ENCODE data around the gene CFAP61. TPM values are rescaled to one million over a fixed set of nuclear protein-coding genes. Genes with fewer than 3 reads are reported as not detected.

Gene CFAP61
- total and polyA plus RNA-seq, 9 of the 15 experiments (the other 6 are each of a cell fraction or from before 2014, with no cell fraction given), result 0.11 TPM; not detected in 8

- H3K4me2 ChIP-seq (ENCODE audit: insufficient read depth, low read length), result no peak overlapping the region
- H3K9me1 ChIP-seq (ENCODE audit: control insufficient read depth, insufficient read depth, low read length), result no peaks in the 10 kb centered on the region
- H3K79me2 ChIP-seq (ENCODE audit: control insufficient read depth, insufficient read depth, low read length), result no peaks in the 10 kb centered on the region
- in situ Hi-C loops (cut with MboI) (no loop called here), intact Hi-C loops (cut with micrococcal nuclease) (no loop called here)
- TF ChIP-seq ZBTB12 (CRISPR knock-in tag; IDR thresholded peaks at IDR 0.05) (no peak), ZHX1 (conservative IDR thresholded peaks at IDR 0.05; ENCODE audit: low read length) (no peak), FOXA3 (CRISPR knock-in tag; conservative IDR thresholded peaks at IDR 0.05 in 1 of 2, IDR thresholded peaks at IDR 0.05 in 1 of 2) (no peak), PHF8 (IDR thresholded peaks at IDR 0.05; ENCODE audit: borderline replicate concordance, low read length) (no peak), DIDO1 (tag; IDR thresholded peaks at IDR 0.05; ENCODE audit: low read depth) (no peak), ATF4 (CRISPR knock-in tag; IDR thresholded peaks at IDR 0.05) (no peak), EP400 (IDR thresholded peaks at IDR 0.05) (no peak), ZNF668 (CRISPR knock-in tag; IDR thresholded peaks at IDR 0.05) (no peak), IFI16 (CRISPR knock-in tag; IDR thresholded peaks at IDR 0.05) (no peak)
- DNase-seq (ENCODE audit: extremely low read depth in 1 of 4, low spot score in 3 of 4) (no peak), FAIRE-seq (no peak), ATAC-seq (no peak)
- ChIA-PET POLR2A (interaction anchor here (0.6 kb wide), 1 partner anchor 10 kb away, joined by 3 read pairs; no protein-coding TSS in a partner anchor), CTCF (ENCODE audit: low intra/inter-chr PET ratio) (no interaction called here)
- H3K27ac ChIP-seq (ENCODE audit: extremely low read depth, low read depth, low read length), result no peak overlapping the region
- H3K4me3 ChIP-seq, result no peak overlapping the region
- H3K9me3 ChIP-seq (replicated peaks; ENCODE audit: control insufficient read depth, insufficient read depth, low read depth, low read length), result no peaks in the 10 kb centered on the region
- BruUV-seq (replicated peaks), result no TSS peak
- H2AFZ ChIP-seq (ENCODE audit: low read depth, low read length), result no peak overlapping the region
- H3K27me3 ChIP-seq (ENCODE audit: control insufficient read depth in 2 of 2, insufficient read depth in 2 of 2, low read length in 2 of 2), result peaks cover 0 to 7% of the 10 kb centered on the region in 2 experiments; a peak in 1 of 5 replicates
- H3K36me3 ChIP-seq (ENCODE audit: control insufficient read depth, insufficient read depth, low read length), result no peaks in the 10 kb centered on the region
- H4K20me1 ChIP-seq (replicated peaks; ENCODE audit: control insufficient read depth, insufficient read depth, low read length), result no peaks in the 10 kb centered on the region
- WGBS (ENCODE audit: insufficient coverage, low coverage, missing lambda C conversion rate), result 0% methylated on average over 1 of the region's 1 CpG
- no peaks in the 10 kb centered on the region for H3K4me1 ChIP-seq (replicated peaks in 1 of 2; ENCODE audit: control insufficient read depth in 2 of 2, insufficient read depth in 2 of 2, low read length in 2 of 2)
- no peak overlapping the region for H3K9ac ChIP-seq (ENCODE audit: insufficient read depth in 1 of 2, low read depth in 2 of 2, low read length in 2 of 2)
Measured at GRCh38 chr20:20331156-20331555, 278.8 kb downstream of the CFAP61 start.
